ENCODE results near the gene CEP83. TPM values are rescaled to one million over a fixed set of nuclear protein-coding genes. Genes with fewer than 3 reads are reported as not detected.
"Not testable (repeated sequence)": the region's sequence is repeated elsewhere in the genome, so short reads cannot be mapped to it uniquely, and the experiment has no call there.

Gene CEP83
- total RNA-seq, 4 donors from 2014 or later, result 6.7 to 21.2 (median 8.3) TPM

DNA sequence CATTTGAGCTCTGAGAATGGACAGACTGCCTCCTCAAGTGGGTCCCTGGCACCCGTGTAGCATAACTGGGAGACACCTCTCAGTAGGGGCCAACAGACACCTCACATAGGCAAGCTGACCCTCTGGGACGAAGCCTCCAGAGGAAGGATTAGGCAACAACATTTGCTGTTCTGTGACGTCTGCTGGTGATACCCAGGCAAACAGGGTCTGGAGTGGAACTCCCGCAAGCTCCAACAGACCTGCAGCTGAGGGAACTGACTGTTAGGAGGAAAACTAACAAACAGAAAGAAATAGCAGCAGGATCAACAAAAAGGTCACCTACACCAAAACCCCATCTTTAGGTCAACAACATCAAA lies 69.6 kb downstream of the CEP83 start:
- intact Hi-C loops (cut with DNase I), result no loop called here
- Histone ChIP-seq H3K36me3 (peaks cover 2 to 5% (median 4%) of the 10 kb centered on the region in 4 donors), H3K27me3 (no peaks in the 10 kb centered on the region), H3K4me1 (peaks cover 0 to 10% (median 0%) of the 10 kb centered on the region in 4 donors), H3K27ac (replicated peaks in 1 of 4) (no peak overlapping the region), H3K9me3 (no peaks in the 10 kb centered on the region), H3K4me3 (no peak overlapping the region)
- 100% methylated on average over 3 of the region's 4 CpGs for WGBS
- no peak for DNase-seq (ENCODE audit: extremely low spot score)
- TF ChIP-seq, protein P1, sequence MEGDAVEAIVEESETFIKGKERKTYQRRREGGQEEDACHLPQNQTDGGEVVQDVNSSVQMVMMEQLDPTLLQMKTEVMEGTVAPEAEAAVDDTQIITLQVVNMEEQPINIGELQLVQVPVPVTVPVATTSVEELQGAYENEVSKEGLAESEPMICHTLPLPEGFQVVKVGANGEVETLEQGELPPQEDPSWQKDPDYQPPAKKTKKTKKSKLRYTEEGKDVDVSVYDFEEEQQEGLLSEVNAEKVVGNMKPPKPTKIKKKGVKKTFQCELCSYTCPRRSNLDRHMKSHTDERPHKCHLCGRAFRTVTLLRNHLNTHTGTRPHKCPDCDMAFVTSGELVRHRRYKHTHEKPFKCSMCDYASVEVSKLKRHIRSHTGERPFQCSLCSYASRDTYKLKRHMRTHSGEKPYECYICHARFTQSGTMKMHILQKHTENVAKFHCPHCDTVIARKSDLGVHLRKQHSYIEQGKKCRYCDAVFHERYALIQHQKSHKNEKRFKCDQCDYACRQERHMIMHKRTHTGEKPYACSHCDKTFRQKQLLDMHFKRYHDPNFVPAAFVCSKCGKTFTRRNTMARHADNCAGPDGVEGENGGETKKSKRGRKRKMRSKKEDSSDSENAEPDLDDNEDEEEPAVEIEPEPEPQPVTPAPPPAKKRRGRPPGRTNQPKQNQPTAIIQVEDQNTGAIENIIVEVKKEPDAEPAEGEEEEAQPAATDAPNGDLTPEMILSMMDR (IDR thresholded peaks at IDR 0.05), result no peak
- TF ChIP-seq EP300 (IDR thresholded peaks at IDR 0.05) (no peak), POLR2AphosphoS5 (IDR thresholded peaks at IDR 0.05) (no peak), POLR2A (IDR thresholded peaks at IDR 0.05; ENCODE audit: low read depth) (no peak)

DNA sequence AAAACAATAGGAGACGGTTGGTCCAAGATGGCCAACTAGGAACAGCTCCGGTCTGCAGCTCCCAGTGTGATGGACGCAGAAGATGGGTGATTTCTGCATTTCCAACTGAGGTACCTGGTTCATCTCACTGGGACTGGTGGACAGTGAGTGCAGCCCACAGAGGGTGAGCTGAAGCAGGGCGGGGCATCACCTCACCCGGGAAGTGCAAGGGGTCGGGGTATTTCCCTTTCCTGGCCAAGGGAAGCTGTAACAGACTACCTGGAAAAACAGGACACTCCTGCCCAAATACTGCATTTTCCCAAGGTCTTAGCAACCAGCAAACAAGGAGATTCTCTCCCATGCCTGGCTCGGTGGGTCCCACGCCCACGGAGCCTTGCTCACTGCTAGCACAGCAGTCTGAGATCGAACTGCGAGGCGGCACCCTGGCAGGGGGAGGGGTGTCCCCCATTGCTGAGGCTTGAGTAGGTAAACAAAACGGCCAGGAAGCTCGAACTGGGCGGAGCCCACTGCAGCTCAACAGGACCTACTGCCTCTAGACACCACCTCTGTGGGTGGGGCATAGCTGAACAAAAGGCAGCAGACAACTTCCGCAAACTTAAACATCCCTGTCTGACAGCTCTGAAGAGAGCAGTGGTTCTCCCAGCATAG lies 70.1 kb downstream of the CEP83 start:
- H3K9me3 ChIP-seq; H3K36me3 ChIP-seq; intact Hi-C loops (cut with DNase I); DNase-seq (ENCODE audit: extremely low spot score); H3K27me3 ChIP-seq; H3K4me3 ChIP-seq; H3K4me1 ChIP-seq; H3K27ac ChIP-seq (replicated peaks in 1 of 4): not testable (repeated sequence)
- WGBS, result 90% methylated on average over 16 of the region's 16 CpGs

DNA sequence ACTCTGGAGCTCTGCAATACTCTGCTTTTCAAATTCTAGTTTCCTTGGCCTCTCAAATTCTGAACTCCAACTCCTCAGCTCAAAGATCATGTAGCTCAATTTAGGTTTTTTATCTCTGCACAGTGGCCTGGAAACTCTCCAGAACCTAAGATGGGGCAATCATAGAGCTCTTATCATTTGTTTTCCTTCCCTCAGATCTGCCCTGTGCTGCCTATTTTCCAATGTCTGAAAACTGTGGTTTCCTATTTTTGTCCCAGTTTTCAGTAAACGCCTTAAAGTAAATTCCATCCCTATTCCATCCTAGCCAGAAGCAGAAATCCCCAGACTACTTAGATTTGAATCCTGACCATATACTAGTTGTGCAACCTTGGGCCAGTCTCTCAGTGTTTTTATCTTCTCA lies 73.2 kb downstream of the CEP83 start:
- WGBS, result 95% methylated on average over 1 of the region's 1 CpG
- H3K27me3 ChIP-seq, result no peaks in the 10 kb centered on the region
- H3K27ac ChIP-seq (replicated peaks in 1 of 4), result no peak overlapping the region
- H3K36me3 ChIP-seq, result peaks cover 4 to 8% (median 7%) of the 10 kb centered on the region in 4 donors
- intact Hi-C loops (cut with DNase I), result no loop called here
- no peak overlapping the region for H3K4me3 ChIP-seq
- TF ChIP-seq POLR2A (IDR thresholded peaks at IDR 0.05; ENCODE audit: low read depth) (no peak), EP300 (IDR thresholded peaks at IDR 0.05) (no peak), POLR2AphosphoS5 (IDR thresholded peaks at IDR 0.05) (no peak)
- TF ChIP-seq, protein P1 (IDR thresholded peaks at IDR 0.05), result no peak
- no peak for DNase-seq (ENCODE audit: extremely low spot score)
- H3K4me1 ChIP-seq, result peaks cover 0 to 10% (median 0%) of the 10 kb centered on the region in 4 donors
- H3K9me3 ChIP-seq, result peaks cover 0 to 9% (median 3%) of the 10 kb centered on the region in 4 donors

DNA sequence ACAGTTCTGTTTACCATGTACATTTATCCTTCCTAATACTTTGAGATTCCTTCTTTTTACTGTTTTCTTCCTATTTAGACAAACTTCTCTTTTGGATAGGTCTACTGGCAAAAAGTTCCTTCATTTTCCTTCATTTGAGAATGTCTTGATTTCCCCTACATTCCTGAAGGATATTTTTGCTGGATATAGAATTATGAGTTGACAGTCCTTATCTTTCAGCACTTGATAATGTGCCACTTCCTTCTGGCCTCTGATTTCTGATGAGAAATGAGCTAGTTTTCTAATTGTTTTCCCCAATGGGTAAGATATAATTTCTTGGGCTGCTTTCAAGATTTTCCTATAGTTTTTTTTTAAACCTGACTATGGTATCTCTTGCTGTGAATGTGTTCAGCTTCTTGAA lies 75.6 kb downstream of the CEP83 start:
- no peaks in the 10 kb centered on the region for H3K27me3 ChIP-seq
- H3K4me3 ChIP-seq, result no peak overlapping the region
- H3K4me1 ChIP-seq, result peaks cover 0 to 10% (median 0%) of the 10 kb centered on the region in 4 donors
- H3K9me3 ChIP-seq, result peaks cover 0 to 9% (median 3%) of the 10 kb centered on the region in 4 donors
- DNase-seq (ENCODE audit: extremely low spot score), result no peak
- TF ChIP-seq POLR2A (IDR thresholded peaks at IDR 0.05; ENCODE audit: low read depth), result no peak
- H3K27ac ChIP-seq (replicated peaks in 1 of 4), result no peak overlapping the region
- H3K36me3 ChIP-seq, result peaks cover 4 to 8% (median 7%) of the 10 kb centered on the region in 4 donors
- intact Hi-C loops (cut with DNase I), result no loop called here

DNA sequence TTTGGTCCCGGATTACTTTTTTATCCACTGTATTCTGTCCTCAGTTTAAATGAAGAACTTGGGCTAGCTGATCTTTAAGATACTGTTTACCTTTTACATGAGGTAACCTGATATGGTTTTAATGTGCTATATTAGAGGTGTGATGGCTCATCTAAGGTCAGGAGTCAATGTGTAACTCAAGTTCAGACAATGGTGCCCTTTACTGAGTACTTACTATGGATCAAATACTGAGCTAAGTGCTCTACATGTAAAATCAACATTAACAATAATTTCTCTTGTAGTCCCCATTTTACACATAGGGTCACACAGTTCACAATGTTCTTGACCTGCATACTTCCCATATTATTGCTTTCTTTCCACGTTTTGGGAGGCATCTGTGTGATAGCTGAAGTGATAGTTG lies 79.2 kb downstream of the CEP83 start:
- no peak overlapping the region for H3K27ac ChIP-seq (replicated peaks in 1 of 4)
- H3K27me3 ChIP-seq, result no peaks in the 10 kb centered on the region
- intact Hi-C loops (cut with DNase I), result no loop called here
- 86% methylated on average over 2 of the region's 2 CpGs for WGBS
- H3K36me3 ChIP-seq, result peaks cover 4 to 16% (median 12%) of the 10 kb centered on the region in 4 donors
- TF ChIP-seq POLR2A (IDR thresholded peaks at IDR 0.05; ENCODE audit: low read depth) (no peak), POLR2AphosphoS5 (IDR thresholded peaks at IDR 0.05) (no peak), EP300 (IDR thresholded peaks at IDR 0.05) (no peak)
- TF ChIP-seq, protein P1 (IDR thresholded peaks at IDR 0.05), result no peak
- H3K4me3 ChIP-seq, result no peak overlapping the region
- no peaks in the 10 kb centered on the region for H3K4me1 ChIP-seq
- peaks cover 0 to 9% (median 3%) of the 10 kb centered on the region in 4 donors for H3K9me3 ChIP-seq
- no peak for DNase-seq (ENCODE audit: extremely low spot score)
